Measurements from ENCODE around the gene AIM2. TPM values are rescaled to one million over a fixed set of nuclear protein-coding genes. Genes with fewer than 3 reads are reported as not detected.

AIM2 gene
- polyA plus RNA-seq, 3 donors: 6.1 to 9.8 (median 9.0) TPM

- H3K27me3 ChIP-seq (ENCODE audit: control insufficient read depth in 2 of 2, insufficient read depth in 2 of 2, low read length in 2 of 2): no peaks in the 10 kb centered on the region
- H3K4me1 ChIP-seq (ENCODE audit: control insufficient read depth in 1 of 2, insufficient read depth in 2 of 2, low read length in 2 of 2): peaks cover 86 to 92% of the 10 kb centered on the region in 2 donors
- Mint-ChIP-seq H3K27ac (peak overlapping the region in 6 of 7 donors; percentile 80 to 98 (median 96)), H3K4me1 (peaks cover 58% of the 10 kb centered on the region), H3K4me3 (no peak overlapping the region), H3K27me3 (ENCODE audit: low read depth in 3 of 3) (peaks cover 0 to 2% (median 1%) of the 10 kb centered on the region in 3 donors), H3K36me3 (peaks cover 0 to 3% of the 10 kb centered on the region in 2 donors), H3K9me3 (peaks cover 0 to 3% (median 0%) of the 10 kb centered on the region in 7 donors)
- H3K9ac ChIP-seq (ENCODE audit: insufficient read depth, low read length, poor library complexity, severe bottlenecking): no peak overlapping the region
- H3K36me3 ChIP-seq (replicated peaks in 1 of 2; ENCODE audit: control insufficient read depth in 1 of 2, insufficient read depth in 2 of 2, low read length in 2 of 2): no peaks in the 10 kb centered on the region
- H3K9me3 ChIP-seq (replicated peaks in 1 of 2; ENCODE audit: control insufficient read depth in 1 of 2, insufficient read depth in 1 of 2, low read length in 2 of 2): no peaks in the 10 kb centered on the region
- H2AFZ ChIP-seq (ENCODE audit: insufficient read depth, low read depth, low read length, poor library complexity, severe bottlenecking): no peak overlapping the region
- peak overlapping the region in 1 of 3 experiments; percentile 11 for H3K4me3 ChIP-seq (replicated peaks in 1 of 3; ENCODE audit: low read depth in 2 of 3, low read length in 3 of 3)
- intact Hi-C loops (cut with micrococcal nuclease): loop anchor here in 1 of 2 donors (10.0 kb wide), 1 partner anchor 904 kb away; the partner anchor contains the start of gene CD1D
- H4K20me1 ChIP-seq (ENCODE audit: insufficient read depth, low read length): no peaks in the 10 kb centered on the region
- no CpG with 5 or more reads among the region's 4 CpGs for WGBS (ENCODE audit: insufficient coverage)
- TF ChIP-seq, protein P1, sequence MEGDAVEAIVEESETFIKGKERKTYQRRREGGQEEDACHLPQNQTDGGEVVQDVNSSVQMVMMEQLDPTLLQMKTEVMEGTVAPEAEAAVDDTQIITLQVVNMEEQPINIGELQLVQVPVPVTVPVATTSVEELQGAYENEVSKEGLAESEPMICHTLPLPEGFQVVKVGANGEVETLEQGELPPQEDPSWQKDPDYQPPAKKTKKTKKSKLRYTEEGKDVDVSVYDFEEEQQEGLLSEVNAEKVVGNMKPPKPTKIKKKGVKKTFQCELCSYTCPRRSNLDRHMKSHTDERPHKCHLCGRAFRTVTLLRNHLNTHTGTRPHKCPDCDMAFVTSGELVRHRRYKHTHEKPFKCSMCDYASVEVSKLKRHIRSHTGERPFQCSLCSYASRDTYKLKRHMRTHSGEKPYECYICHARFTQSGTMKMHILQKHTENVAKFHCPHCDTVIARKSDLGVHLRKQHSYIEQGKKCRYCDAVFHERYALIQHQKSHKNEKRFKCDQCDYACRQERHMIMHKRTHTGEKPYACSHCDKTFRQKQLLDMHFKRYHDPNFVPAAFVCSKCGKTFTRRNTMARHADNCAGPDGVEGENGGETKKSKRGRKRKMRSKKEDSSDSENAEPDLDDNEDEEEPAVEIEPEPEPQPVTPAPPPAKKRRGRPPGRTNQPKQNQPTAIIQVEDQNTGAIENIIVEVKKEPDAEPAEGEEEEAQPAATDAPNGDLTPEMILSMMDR (IDR thresholded peaks at IDR 0.05): peak; percentile 70
- H3K27ac ChIP-seq (ENCODE audit: low read depth in 1 of 2, low read length in 2 of 2): peak overlapping the region in 1 of 2 donors; percentile 86
- DNase-seq: no peak
- no peak overlapping the region for H3K4me2 ChIP-seq (replicated peaks; ENCODE audit: extremely low read depth, low read length, poor library complexity, severe bottlenecking)
- no peaks in the 10 kb centered on the region for H3K79me2 ChIP-seq (ENCODE audit: insufficient read depth, low read length)
These were observed 12.7 kb upstream of the AIM2 start for GRCh38 chr1:159089184-159089791.

DNA sequence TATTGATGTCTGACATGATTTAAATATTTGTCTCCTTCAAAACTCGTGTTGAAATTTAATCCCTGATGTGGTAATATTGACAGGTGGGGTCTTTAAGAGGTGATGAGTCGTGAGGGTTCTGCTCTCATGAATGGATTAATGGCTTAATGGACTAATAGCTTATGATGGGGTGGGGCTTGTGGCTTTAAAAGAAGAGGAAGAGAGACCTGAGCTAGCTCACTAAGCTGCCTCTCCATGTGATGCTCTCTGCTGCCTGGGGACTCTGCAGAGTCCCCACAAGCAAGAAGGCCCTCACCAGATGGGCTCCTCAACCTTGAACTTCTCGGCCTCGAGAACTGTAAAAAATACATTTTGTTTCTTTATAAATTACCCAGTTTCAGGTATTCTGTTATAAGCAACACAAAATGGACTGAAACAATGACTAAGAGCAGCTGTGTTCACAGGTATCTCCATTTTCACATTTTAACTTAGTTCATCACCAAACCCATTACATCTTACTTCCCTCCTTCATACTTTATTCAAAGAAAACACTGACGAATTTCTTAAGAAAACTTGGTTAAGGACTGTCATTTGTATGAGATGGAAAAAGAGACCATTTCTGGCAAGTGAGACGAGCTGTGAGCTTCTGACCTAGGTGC lies 12.1 kb upstream of the AIM2 start:
- TF ChIP-seq, protein P1 (IDR thresholded peaks at IDR 0.05): no peak
- no peak overlapping the region for H3K4me2 ChIP-seq (replicated peaks; ENCODE audit: extremely low read depth, low read length, poor library complexity, severe bottlenecking)
- H3K27ac Mint-ChIP-seq: peak overlapping the region; percentile 76 to 98 (median 93)
- no peaks in the 10 kb centered on the region for H4K20me1 ChIP-seq (ENCODE audit: insufficient read depth, low read length)
- intact Hi-C loops (cut with micrococcal nuclease): loop anchor here in 1 of 2 donors (10.0 kb wide), 1 partner anchor 904 kb away; the partner anchor contains the start of gene CD1D
- H3K4me3 ChIP-seq (replicated peaks in 1 of 3; ENCODE audit: low read depth in 2 of 3, low read length in 3 of 3): no peak overlapping the region
- no peak overlapping the region for H3K4me3 Mint-ChIP-seq
- H3K79me2 ChIP-seq (ENCODE audit: insufficient read depth, low read length): no peaks in the 10 kb centered on the region
- peaks cover 92 to 98% of the 10 kb centered on the region in 2 donors for H3K4me1 ChIP-seq (ENCODE audit: control insufficient read depth in 1 of 2, insufficient read depth in 2 of 2, low read length in 2 of 2)
- H3K36me3 ChIP-seq (replicated peaks in 1 of 2; ENCODE audit: control insufficient read depth in 1 of 2, insufficient read depth in 2 of 2, low read length in 2 of 2): no peaks in the 10 kb centered on the region
- WGBS (ENCODE audit: insufficient coverage): 0% methylated on average over 2 of the region's 6 CpGs
- peaks cover 0 to 2% (median 1%) of the 10 kb centered on the region in 3 donors for H3K27me3 Mint-ChIP-seq (ENCODE audit: low read depth in 3 of 3)
- no peaks in the 10 kb centered on the region for H3K27me3 ChIP-seq (ENCODE audit: control insufficient read depth in 2 of 2, insufficient read depth in 2 of 2, low read length in 2 of 2)
- peaks cover 0 to 3% (median 0%) of the 10 kb centered on the region in 7 donors for H3K9me3 Mint-ChIP-seq
- peaks cover 0 to 3% of the 10 kb centered on the region in 2 donors for H3K36me3 Mint-ChIP-seq
- peak overlapping the region; percentile 32 to 86 for H3K27ac ChIP-seq (ENCODE audit: low read depth in 1 of 2, low read length in 2 of 2)
- no peak overlapping the region for H2AFZ ChIP-seq (ENCODE audit: insufficient read depth, low read depth, low read length, poor library complexity, severe bottlenecking)
- no peaks in the 10 kb centered on the region for H3K9me3 ChIP-seq (replicated peaks in 1 of 2; ENCODE audit: control insufficient read depth in 1 of 2, insufficient read depth in 1 of 2, low read length in 2 of 2)
- peaks cover 58% of the 10 kb centered on the region for H3K4me1 Mint-ChIP-seq
- peak in 2 of 3 donors; percentile 32 to 33 for DNase-seq
- no peak overlapping the region for H3K9ac ChIP-seq (ENCODE audit: insufficient read depth, low read length, poor library complexity, severe bottlenecking)

Measured in CD14-positive monocyte (primary cell).